Measurements from ENCODE around the gene ERAL1. TPM values are rescaled to one million over a fixed set of nuclear protein-coding genes. Genes with fewer than 3 reads are reported as not detected.
"Not testable (repeated sequence)": the region's sequence is repeated elsewhere in the genome, so short reads cannot be mapped to it uniquely, and the experiment has no call there.

Gene ERAL1
- total and polyA plus RNA-seq, 2 donors (not counting 1 experiment from before 2014, with no cell fraction given) = 25.4 to 39.0 TPM

DNA sequence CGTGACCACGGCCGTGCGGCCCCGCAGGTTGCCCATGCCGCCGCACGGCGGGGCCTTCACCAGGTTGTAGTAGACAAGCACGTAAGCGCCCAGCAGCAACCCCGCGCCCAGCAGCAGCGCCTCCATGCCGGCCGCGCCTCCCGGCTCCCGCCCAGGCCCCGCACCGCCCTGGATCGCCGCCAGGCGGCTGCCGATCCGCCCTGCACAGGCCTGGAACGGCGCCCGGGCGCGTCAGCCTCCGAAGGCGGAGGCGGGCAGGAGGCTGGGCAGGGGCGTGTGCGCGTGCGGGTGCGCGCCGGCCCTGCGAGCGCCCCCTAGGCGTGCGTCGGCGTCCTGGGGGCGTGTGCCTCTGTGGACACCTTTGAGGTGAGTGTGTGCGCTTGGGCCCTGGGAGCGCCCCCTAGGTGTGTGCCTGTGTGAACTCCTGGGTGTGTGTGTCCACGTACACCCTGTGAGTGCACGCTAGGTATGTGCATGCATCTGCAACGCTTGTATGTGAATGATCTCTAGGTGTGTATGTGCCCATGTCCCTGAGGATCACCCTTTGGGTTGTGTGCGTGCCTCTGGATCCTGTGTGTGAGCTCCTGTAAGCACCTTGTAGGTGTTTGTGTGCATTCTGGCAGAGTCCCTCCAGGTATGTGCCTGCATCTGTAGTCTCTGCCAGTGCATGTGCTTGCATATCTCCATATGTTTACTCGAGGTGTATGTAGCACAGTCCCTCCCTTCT, 48.2 kb downstream of the ERAL1 start, which contains the start of gene DHRS13:
TSS of gene DHRS13 (minus strand) at position 261 of the 727 bp plus-strand sequence. CDS start at position 126, 135 bp downstream.
- peak; percentile 77 to 85 for DNase-seq (ENCODE audit: low read depth in 2 of 2)
- H3K4me1 ChIP-seq (ENCODE audit: control insufficient read depth, extremely low read depth, insufficient read depth, low read length) = peaks cover 8% of the 10 kb centered on the region
- H3K36me3 ChIP-seq (ENCODE audit: control insufficient read depth, insufficient read depth, low read length) = peaks cover 11% of the 10 kb centered on the region
- H3K79me2 ChIP-seq (ENCODE audit: control insufficient read depth, insufficient read depth, low read length) = no peaks in the 10 kb centered on the region
- H4K20me1 ChIP-seq (ENCODE audit: control insufficient read depth, extremely low read depth, insufficient read depth, low read length) = no peaks in the 10 kb centered on the region
- H3K27me3 ChIP-seq (ENCODE audit: control insufficient read depth, insufficient read depth, low read length) = no peaks in the 10 kb centered on the region
- H3K9ac ChIP-seq (ENCODE audit: insufficient read depth, low read length) = peak within 1 kb of the TSS; percentile 55
- no peaks in the 10 kb centered on the region for H3K9me3 ChIP-seq (ENCODE audit: control insufficient read depth, insufficient read depth, low read depth, low read length)
- H2AFZ ChIP-seq (ENCODE audit: low read length) = peak within 1 kb of the TSS; percentile 58
- TF ChIP-seq EZH2 (IDR thresholded peaks at IDR 0.05; ENCODE audit: low read length, missing control alignments) = no peak
- TF ChIP-seq, protein P1, sequence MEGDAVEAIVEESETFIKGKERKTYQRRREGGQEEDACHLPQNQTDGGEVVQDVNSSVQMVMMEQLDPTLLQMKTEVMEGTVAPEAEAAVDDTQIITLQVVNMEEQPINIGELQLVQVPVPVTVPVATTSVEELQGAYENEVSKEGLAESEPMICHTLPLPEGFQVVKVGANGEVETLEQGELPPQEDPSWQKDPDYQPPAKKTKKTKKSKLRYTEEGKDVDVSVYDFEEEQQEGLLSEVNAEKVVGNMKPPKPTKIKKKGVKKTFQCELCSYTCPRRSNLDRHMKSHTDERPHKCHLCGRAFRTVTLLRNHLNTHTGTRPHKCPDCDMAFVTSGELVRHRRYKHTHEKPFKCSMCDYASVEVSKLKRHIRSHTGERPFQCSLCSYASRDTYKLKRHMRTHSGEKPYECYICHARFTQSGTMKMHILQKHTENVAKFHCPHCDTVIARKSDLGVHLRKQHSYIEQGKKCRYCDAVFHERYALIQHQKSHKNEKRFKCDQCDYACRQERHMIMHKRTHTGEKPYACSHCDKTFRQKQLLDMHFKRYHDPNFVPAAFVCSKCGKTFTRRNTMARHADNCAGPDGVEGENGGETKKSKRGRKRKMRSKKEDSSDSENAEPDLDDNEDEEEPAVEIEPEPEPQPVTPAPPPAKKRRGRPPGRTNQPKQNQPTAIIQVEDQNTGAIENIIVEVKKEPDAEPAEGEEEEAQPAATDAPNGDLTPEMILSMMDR (conservative IDR thresholded peaks at IDR 0.05 in 1 of 2, IDR thresholded peaks at IDR 0.05 in 1 of 2; ENCODE audit: low read depth in 1 of 2, low read length in 2 of 2) = peak; percentile 49 to 58
- peak within 1 kb of the TSS; percentile 30 for H3K27ac ChIP-seq (ENCODE audit: insufficient read depth, low read length)
- peak within 1 kb of the TSS; percentile 50 to 69 (median 59) for H3K4me3 ChIP-seq (replicated peaks in 1 of 4; ENCODE audit: control extremely low read depth in 1 of 4, insufficient read depth in 1 of 4, low read depth in 3 of 4, low read length in 4 of 4)
- peak within 1 kb of the TSS; percentile 64 for H3K4me2 ChIP-seq (ENCODE audit: extremely low read depth, insufficient read depth, low read length)

DNA sequence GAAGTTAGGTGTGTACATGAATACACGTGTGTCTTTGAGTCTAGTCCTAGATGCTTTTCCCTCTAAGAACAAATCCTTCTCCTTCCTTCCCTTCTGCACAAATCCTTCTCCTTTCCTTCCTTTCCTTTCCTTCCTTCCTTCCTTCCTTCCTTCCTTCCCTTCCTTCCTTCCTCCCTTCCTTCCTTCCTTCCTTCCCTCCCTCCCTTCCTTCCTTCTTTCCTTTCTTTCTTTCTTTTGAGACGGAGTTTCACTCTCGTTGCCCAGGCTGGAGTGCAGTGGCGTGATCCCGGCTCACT, 48.7 kb downstream of the ERAL1 start:
- peaks cover 11% of the 10 kb centered on the region for H3K4me1 ChIP-seq (ENCODE audit: control insufficient read depth, extremely low read depth, insufficient read depth, low read length)
- H3K4me2 ChIP-seq (ENCODE audit: extremely low read depth, insufficient read depth, low read length) = peak overlapping the region; percentile 62
- not testable (repeated sequence) for H4K20me1 ChIP-seq (ENCODE audit: control insufficient read depth, extremely low read depth, insufficient read depth, low read length); H2AFZ ChIP-seq (ENCODE audit: low read length); H3K27ac ChIP-seq (ENCODE audit: insufficient read depth, low read length); H3K79me2 ChIP-seq (ENCODE audit: control insufficient read depth, insufficient read depth, low read length); H3K9ac ChIP-seq (ENCODE audit: insufficient read depth, low read length); H3K27me3 ChIP-seq (ENCODE audit: control insufficient read depth, insufficient read depth, low read length); H3K9me3 ChIP-seq (ENCODE audit: control insufficient read depth, insufficient read depth, low read depth, low read length); DNase-seq (ENCODE audit: low read depth in 2 of 2)
- peaks cover 11% of the 10 kb centered on the region for H3K36me3 ChIP-seq (ENCODE audit: control insufficient read depth, insufficient read depth, low read length)
- H3K4me3 ChIP-seq (replicated peaks in 1 of 4; ENCODE audit: control extremely low read depth in 1 of 4, insufficient read depth in 1 of 4, low read depth in 3 of 4, low read length in 4 of 4) = peak overlapping the region in 2 of 4 experiments; percentile 38 to 42

DNA sequence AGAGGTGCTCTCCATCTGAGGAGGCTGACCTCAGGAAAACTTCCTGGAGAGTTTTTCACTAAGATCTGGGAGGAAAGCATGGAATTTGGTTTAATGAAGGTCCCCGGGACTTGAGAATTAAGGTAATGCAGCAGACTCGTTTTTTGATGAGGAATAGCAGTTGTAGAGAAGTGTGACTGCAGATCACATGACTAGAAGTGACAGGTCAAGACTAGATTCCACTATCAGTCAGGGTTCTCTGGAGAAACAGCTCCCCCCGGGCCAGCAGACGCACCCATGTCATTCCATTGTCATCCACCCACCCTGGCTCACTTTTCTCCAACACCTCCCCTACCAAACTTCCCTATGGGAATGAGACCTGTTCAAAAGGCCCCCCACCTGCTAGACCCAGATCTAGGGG, 50.0 kb downstream of the ERAL1 start:
- Histone ChIP-seq H4K20me1 (ENCODE audit: control insufficient read depth, extremely low read depth, insufficient read depth, low read length) (no peaks in the 10 kb centered on the region), H3K9me3 (ENCODE audit: control insufficient read depth, insufficient read depth, low read depth, low read length) (no peaks in the 10 kb centered on the region), H3K4me2 (ENCODE audit: extremely low read depth, insufficient read depth, low read length) (no peak overlapping the region), H3K4me3 (replicated peaks in 1 of 4; ENCODE audit: control extremely low read depth in 1 of 4, insufficient read depth in 1 of 4, low read depth in 3 of 4, low read length in 4 of 4) (no peak overlapping the region), H3K27me3 (ENCODE audit: control insufficient read depth, insufficient read depth, low read length) (no peaks in the 10 kb centered on the region), H3K79me2 (ENCODE audit: control insufficient read depth, insufficient read depth, low read length) (no peaks in the 10 kb centered on the region), H2AFZ (ENCODE audit: low read length) (no peak overlapping the region), H3K4me1 (ENCODE audit: control insufficient read depth, extremely low read depth, insufficient read depth, low read length) (peaks cover 19% of the 10 kb centered on the region), H3K36me3 (ENCODE audit: control insufficient read depth, insufficient read depth, low read length) (peaks cover 11% of the 10 kb centered on the region), H3K27ac (ENCODE audit: insufficient read depth, low read length) (no peak overlapping the region), H3K9ac (ENCODE audit: insufficient read depth, low read length) (no peak overlapping the region)
- DNase-seq (ENCODE audit: low read depth in 2 of 2) = no peak
- TF ChIP-seq, protein P1 (conservative IDR thresholded peaks at IDR 0.05 in 1 of 2, IDR thresholded peaks at IDR 0.05 in 1 of 2; ENCODE audit: low read depth in 1 of 2, low read length in 2 of 2) = no peak
- no peak for TF ChIP-seq EZH2 (IDR thresholded peaks at IDR 0.05; ENCODE audit: low read length, missing control alignments)

Measured in fibroblast of lung (primary cell).